NCI-H1436 treated with DMSO at 0.1 percent for 48 hours (cell line): ENCODE data around the gene RIF1.

Experiments used
- DNase-seq: peaks from one replicate; lab custom pipeline; 2025; lab: John Stamatoyannopoulos, UW

RIF1 gene

DNA sequence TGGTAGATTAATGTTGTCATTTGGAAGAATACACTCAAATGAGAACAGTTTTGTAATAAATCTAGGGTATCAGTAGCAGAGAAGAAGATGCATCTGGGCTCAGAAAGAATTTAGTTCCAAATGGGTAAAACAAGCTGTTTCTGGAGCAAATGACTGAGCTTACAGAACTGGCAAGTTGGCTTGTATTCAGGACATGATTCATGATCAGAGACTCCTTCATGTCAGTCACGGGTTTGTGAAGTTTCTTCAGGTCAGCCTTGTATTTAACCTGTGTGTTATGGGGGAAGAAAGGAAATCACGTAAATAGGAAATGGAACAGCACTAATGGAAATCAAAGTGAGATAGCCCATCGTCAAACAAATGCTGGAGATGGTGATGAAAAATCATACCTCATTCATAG is 109.1 kb downstream of the RIF1 start:
- DNase-seq: no peak

DNA sequence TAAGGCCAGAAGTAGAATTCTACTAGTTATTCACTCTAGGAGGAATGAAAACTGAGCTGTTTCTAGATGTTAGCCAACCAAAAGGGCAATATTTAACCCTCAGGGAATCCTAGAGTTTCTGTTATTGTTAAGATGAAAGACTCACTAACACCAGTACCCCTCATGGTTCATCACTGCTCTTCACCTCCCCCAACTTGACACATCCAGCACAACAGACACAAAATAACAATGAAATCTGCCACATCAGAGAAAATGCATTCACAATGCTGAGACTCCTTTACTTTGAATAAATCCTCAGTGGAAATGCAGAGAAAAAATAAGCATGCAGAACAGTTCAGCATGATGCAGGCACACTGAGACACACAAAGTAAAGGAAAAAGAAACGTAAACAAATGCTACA is 111.3 kb downstream of the RIF1 start:
- no peak for DNase-seq

GRCh38 chr2:151522556-151522955 is 112.9 kb downstream of the RIF1 start:
- DNase-seq: no peak

GRCh38 chr2:151523850-151524249 is 114.1 kb downstream of the RIF1 start:
- DNase-seq: no peak

DNA sequence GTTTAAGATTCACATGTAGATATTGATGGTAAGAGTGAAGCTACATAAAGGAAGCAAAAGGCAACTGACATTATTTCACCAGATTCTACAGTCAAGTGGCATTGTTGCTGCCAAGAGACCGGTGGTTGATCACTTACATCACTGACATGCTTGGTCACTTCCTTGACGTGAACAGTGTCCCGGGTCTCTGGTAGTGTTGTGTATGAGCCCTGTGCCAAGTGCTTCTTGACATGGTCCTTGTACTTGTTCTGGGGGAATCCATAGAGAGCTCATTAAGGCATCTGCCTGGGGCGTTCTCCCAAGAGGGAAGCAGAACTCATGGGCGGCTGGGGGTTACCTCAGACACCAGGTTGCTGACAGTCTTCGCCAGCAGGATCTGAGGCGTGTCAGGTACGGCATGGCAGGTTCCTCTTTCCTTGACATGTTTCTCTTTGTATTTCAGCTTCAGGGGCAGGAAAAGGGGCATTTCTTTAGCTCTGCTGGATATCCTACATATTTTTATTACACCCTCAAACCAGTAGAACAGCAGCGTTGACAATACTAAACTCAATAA is 116.2 kb downstream of the RIF1 start:
- DNase-seq: no peak

- DNase-seq: no peak
Measured at GRCh38 chr2:151526572-151527090, 116.9 kb downstream of the RIF1 start.
